OCI-LY7 (cell line): ENCODE results near the gene BMS1. TPM values are rescaled to one million over a fixed set of nuclear protein-coding genes. Genes with fewer than 3 reads are reported as not detected.

ENCODE experiments used
- BruUV-seq: library from RNA; stranded (reverse); fragments of 400-500 nt; replicated peaks from 2 replicates; lab custom pipeline; 2021; lab: Mats Ljungman, UMichigan
- CTCF ChIA-PET: fragments of 300-600 bp; sonication (Branson Sonifier 250); formaldehyde crosslinking; loops from one replicate; lab custom pipeline; 2022; ENCODE audit warnings: antibody characterized with exemption; ENCODE audit not compliant: unreplicated experiment; lab: Charles Lee
- POLR2A ChIA-PET: fragments of 300-600 bp; sonication (Branson Sonifier 250); formaldehyde crosslinking; loops from one replicate; lab custom pipeline; 2022; ENCODE audit warnings: antibody characterized with exemption; lab: Charles Lee
- DNase-seq: peaks from one replicate; pipeline ENCODE4 v3.0.0-alpha.2; 2015; ENCODE audit warnings: low spot score
- H2AFZ ChIP-seq: fragments of 200-600 bp; sonication (generic), shearing (Covaris generic); 2 replicates; pipeline ENCODE4 v1.6.1; 2014; ENCODE audit warnings: mild to moderate bottlenecking, antibody characterized with exemption, low read length, moderate library complexity
- H3K27ac ChIP-seq: fragments of 200-600 bp; sonication (generic); 2 replicates; pipeline ENCODE4 v1.5.1; 2014; ENCODE audit warnings: mixed run types, low read depth, mild to moderate bottlenecking, moderate library complexity, low read length, inconsistent platforms; ENCODE audit not compliant: poor library complexity, severe bottlenecking
- H3K36me3 ChIP-seq: fragments of 200-600 bp; sonication (generic); 2 replicates; pipeline ENCODE4 v1.6.1; 2014; ENCODE audit warnings: mild to moderate bottlenecking, antibody characterized with exemption, low read length, moderate library complexity, mixed read lengths; ENCODE audit not compliant: insufficient read depth
- H3K4me1 ChIP-seq: fragments of 200-600 bp; sonication (generic); 2 replicates; pipeline ENCODE4 v1.5.1; 2014; ENCODE audit warnings: mild to moderate bottlenecking, low read length; ENCODE audit not compliant: insufficient read depth, poor library complexity, severe bottlenecking
- H3K4me2 ChIP-seq: fragments of 200-600 bp; sonication (generic); 2 replicates; pipeline ENCODE4 v1.6.1; 2014; ENCODE audit warnings: mild to moderate bottlenecking, low read length
- H3K4me3 ChIP-seq: fragments of 200-600 bp; sonication (generic); 2 replicates; pipeline ENCODE4 v1.5.1; 2014; ENCODE audit warnings: mild to moderate bottlenecking, low read depth, low read length; ENCODE audit not compliant: poor library complexity, severe bottlenecking
- H3K79me2 ChIP-seq: fragments of 200-600 bp; sonication (generic); 2 replicates; pipeline ENCODE4 v1.6.1; 2016; ENCODE audit warnings: low read depth, mild to moderate bottlenecking, low read length, moderate library complexity, mixed read lengths; ENCODE audit not compliant: insufficient read depth
- H3K9me2 ChIP-seq: fragments of 200-600 bp; sonication (generic); 2 replicates; pipeline ENCODE4 v1.6.1; 2016; ENCODE audit warnings: mild to moderate bottlenecking, low read length, mixed read lengths; ENCODE audit not compliant: insufficient read depth
- H3K9me3 ChIP-seq: fragments of 200-600 bp; sonication (generic); 2 replicates; pipeline ENCODE4 v1.6.1; 2014; ENCODE audit warnings: mild to moderate bottlenecking, mixed run types, low read length, mixed read lengths
- H4K20me1 ChIP-seq: fragments of 200-600 bp; sonication (generic); 2 replicates; pipeline ENCODE4 v1.6.1; 2014; ENCODE audit warnings: mild to moderate bottlenecking, antibody characterized with exemption, low read length, moderate library complexity, mixed read lengths; ENCODE audit not compliant: insufficient read depth
- EZH2phosphoT487 ChIP-seq: fragments of 200-600 bp; sonication (generic); IDR thresholded peaks from 2 replicates; pipeline ENCODE4 v1.6.1; 2018; ENCODE audit warnings: low read depth, borderline replicate concordance, mild to moderate bottlenecking, mixed run types, antibody characterized with exemption, low read length, moderate library complexity, mixed read lengths
- intact Hi-C: fragments of 100-400 bp; cut with micrococcal nuclease; formaldehyde crosslinking; loops from one replicate; pipeline ENCODE4 v1.10.0; 2022; ENCODE audit not compliant: unreplicated experiment
- total RNA-seq, 2 experiments: library from RNA; depleted of rRNA in 1 of 2; stranded (reverse); fragments of >200 nt in 1 of 2; shearing (Covaris generic) in 1 of 2; gene quantifications; 2 replicates each; pipeline ENCODE4 v1.2.3, GENCODE V29; 2014 to 2022
- TF ChIP-seq, protein P1 (sequence below): fragments of 200-600 bp; sonication (generic); conservative IDR thresholded peaks from 2 replicates; pipeline ENCODE4 v1.5.1; 2014; ENCODE audit warnings: mild to moderate bottlenecking, antibody characterized with exemption, low read length, moderate library complexity, mixed read lengths

BMS1 gene
- total RNA-seq, 2 experiments from 2014 or later = 14.9 to 20.2 TPM

DNA sequence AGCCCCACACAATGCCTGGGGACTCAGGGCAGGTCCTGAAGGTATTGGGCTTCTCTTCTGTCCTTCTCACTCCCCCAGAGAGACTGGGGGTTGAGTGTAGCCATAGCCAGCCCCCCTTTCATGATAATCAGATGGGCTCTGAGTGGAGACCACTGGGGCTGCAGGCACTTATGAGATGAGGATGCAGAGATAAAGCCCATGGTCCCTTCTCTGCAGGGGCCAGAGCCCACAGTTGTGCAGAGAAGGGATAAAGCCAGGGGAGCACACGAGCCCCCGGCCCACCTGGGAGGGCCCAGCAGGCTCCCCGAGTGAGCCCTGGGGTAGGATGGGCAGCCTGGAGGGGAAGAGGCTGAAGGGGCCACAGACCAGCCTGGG, 96.2 kb downstream of the BMS1 start:
- ChIA-PET CTCF (no interaction called here), POLR2A (no interaction called here)
- BruUV-seq = no TSS peak
- Histone ChIP-seq H2AFZ (no peak overlapping the region), H3K4me2 (no peak overlapping the region), H4K20me1 (no peaks in the 10 kb centered on the region), H3K36me3 (no peaks in the 10 kb centered on the region), H3K79me2 (no peaks in the 10 kb centered on the region), H3K4me1 (no peaks in the 10 kb centered on the region), H3K27ac (no peak overlapping the region), H3K9me2 (no peaks in the 10 kb centered on the region), H3K4me3 (no peak overlapping the region), H3K9me3 (no peaks in the 10 kb centered on the region)
- intact Hi-C loops = no loop called here
- no peak for DNase-seq
- TF ChIP-seq, protein P1, sequence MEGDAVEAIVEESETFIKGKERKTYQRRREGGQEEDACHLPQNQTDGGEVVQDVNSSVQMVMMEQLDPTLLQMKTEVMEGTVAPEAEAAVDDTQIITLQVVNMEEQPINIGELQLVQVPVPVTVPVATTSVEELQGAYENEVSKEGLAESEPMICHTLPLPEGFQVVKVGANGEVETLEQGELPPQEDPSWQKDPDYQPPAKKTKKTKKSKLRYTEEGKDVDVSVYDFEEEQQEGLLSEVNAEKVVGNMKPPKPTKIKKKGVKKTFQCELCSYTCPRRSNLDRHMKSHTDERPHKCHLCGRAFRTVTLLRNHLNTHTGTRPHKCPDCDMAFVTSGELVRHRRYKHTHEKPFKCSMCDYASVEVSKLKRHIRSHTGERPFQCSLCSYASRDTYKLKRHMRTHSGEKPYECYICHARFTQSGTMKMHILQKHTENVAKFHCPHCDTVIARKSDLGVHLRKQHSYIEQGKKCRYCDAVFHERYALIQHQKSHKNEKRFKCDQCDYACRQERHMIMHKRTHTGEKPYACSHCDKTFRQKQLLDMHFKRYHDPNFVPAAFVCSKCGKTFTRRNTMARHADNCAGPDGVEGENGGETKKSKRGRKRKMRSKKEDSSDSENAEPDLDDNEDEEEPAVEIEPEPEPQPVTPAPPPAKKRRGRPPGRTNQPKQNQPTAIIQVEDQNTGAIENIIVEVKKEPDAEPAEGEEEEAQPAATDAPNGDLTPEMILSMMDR = no peak
- TF ChIP-seq EZH2phosphoT487 = no peak

DNA sequence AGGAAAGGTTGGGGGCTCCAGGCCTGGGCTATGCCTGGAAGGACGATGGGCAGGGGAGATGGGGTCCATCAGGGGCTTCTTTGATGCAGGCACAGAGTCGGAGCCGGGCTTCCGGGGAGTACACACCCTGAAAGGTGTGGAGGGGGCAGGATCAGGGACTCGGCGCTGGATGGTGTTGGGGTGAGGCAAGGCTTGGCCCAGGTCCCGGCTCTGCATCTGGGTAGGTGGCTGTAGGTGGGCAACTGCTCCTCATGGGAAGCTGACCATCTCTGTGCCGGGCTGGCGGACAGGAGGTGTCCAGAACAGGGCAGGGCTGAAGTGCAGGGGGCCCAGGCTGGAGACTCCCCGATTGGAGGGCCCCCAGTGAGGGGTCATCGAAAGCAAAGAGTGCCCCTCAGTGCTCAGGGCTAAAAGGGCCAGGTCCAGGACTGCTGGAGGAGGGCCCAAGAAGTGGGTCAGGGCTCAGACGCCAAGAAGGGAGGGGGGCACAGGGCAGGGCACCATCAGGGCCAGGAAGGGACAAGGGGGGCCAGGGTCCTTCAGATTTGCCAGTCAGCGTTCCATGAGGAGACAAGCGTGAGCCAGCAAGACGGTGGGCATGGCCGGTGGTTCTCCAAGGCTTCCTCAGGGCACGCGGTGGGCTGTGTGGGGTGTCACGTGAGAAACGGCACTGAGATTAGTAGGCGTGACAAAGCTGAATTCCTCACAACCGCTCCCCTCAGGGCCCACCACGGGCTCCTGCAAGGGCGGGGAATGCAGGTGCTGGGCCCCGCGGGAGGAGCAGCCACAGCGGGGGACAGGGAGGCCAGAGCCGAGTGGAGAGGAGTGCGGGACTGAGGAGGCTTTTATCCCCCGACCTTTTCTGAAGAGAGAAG, 97.0 kb downstream of the BMS1 start:
- H3K36me3 ChIP-seq = no peaks in the 10 kb centered on the region
- no peak overlapping the region for H3K4me3 ChIP-seq
- ChIA-PET CTCF (no interaction called here), POLR2A (no interaction called here)
- BruUV-seq = no TSS peak
- H3K9me2 ChIP-seq = no peaks in the 10 kb centered on the region
- H3K27ac ChIP-seq = no peak overlapping the region
- no peak for TF ChIP-seq EZH2phosphoT487
- TF ChIP-seq, protein P1 = no peak
- H4K20me1 ChIP-seq = no peaks in the 10 kb centered on the region
- intact Hi-C loops = no loop called here
- no peak overlapping the region for H2AFZ ChIP-seq
- no peaks in the 10 kb centered on the region for H3K9me3 ChIP-seq
- H3K4me2 ChIP-seq = no peak overlapping the region
- no peaks in the 10 kb centered on the region for H3K4me1 ChIP-seq
- H3K79me2 ChIP-seq = no peaks in the 10 kb centered on the region
- no peak for DNase-seq

DNA sequence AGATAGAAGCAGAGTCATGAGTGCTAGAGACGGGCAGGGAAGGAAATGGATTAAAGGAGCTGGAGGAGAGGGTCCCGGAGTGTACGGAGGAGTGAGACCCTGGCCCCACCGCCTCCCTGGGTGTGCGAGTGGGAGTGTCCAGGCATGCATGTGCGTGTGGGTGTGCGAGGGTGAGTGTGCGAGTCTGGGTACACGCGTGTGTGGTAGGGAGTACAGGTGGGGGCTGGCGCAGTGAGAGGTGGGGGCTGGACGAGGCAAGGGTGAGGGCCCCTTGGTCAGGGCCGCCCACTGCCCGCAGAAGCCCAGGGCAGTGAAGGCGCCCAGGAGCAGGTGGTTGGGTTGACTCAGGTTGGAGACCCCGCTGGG, 97.6 kb downstream of the BMS1 start:
- no peaks in the 10 kb centered on the region for H3K9me3 ChIP-seq
- H3K4me3 ChIP-seq = no peak overlapping the region
- no peaks in the 10 kb centered on the region for H3K9me2 ChIP-seq
- no peak overlapping the region for H2AFZ ChIP-seq
- intact Hi-C loops = no loop called here
- TF ChIP-seq, protein P1 = no peak
- no peak for TF ChIP-seq EZH2phosphoT487
- H3K27ac ChIP-seq = no peak overlapping the region
- no peaks in the 10 kb centered on the region for H3K79me2 ChIP-seq
- H3K4me1 ChIP-seq = no peaks in the 10 kb centered on the region
- no peak for DNase-seq
- H3K36me3 ChIP-seq = no peaks in the 10 kb centered on the region
- BruUV-seq = no TSS peak
- ChIA-PET POLR2A (no interaction called here), CTCF (no interaction called here)
- no peaks in the 10 kb centered on the region for H4K20me1 ChIP-seq
- no peak overlapping the region for H3K4me2 ChIP-seq
